ENCODE data around the gene TULP4. TPM values are rescaled to one million over a fixed set of nuclear protein-coding genes. Genes with fewer than 3 reads are reported as not detected.
A peak's percentile ranks its signal among the peaks of the same experiment; 100 is the strongest.

The TULP4 gene
- total and polyA plus RNA-seq, 2 donors, result 5.9 to 57.1 TPM

DNA sequence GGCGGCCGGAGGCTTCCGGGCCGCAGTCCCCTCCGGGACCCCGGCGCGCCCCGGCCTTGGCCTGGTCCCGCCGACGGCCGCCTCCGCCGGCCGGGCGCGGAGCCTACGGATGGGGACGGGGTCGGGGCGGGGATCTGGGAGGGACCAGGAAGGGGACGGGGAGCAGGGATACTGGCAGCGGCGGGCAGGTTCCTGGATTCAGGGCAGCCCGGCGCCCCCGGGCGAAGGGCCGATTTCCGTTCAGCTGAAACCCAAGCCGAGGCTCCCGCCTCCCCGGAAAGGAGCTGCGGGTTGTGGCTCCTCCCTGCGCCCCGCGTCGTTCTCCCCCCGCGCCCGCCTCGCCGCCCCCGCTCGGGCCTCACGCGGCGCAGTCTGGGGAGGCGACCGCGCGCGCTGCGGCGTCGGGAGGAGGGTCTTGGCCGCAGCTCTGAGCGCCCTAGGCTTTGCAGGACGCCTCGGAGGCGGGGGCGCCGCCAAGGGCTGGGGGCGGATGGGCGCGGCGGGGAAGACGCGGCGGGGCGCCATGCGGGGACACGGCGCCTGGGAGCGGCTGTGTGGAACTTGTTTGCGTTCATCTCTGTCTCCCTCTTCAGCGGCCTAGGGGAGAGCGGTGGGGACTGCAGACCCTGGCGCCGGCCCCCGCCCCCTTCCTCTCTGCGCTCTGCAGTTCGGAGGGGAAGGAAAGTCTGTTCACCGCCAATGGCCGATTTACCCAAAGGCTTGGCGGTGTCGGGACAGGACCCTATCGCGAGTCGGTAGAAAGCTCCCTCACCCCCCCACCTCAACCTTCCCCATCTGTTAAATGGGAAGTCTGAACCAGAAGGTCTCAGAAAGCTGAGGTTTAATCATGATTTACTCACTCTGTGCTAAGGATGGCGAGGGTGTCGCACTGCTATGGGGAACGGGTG lies 224.9 kb downstream of the TULP4 start:
- Histone ChIP-seq H3K27me3 (ENCODE audit: control insufficient read depth in 2 of 2, insufficient read depth in 1 of 2, low read length in 1 of 2) (peaks cover 44 to 71% of the 10 kb centered on the region in 2 donors), H3K27ac (ENCODE audit: low read depth in 1 of 2, low read length in 1 of 2) (no peak overlapping the region), H3K36me3 (ENCODE audit: control insufficient read depth in 2 of 2, insufficient read depth in 2 of 2, low read length in 1 of 2) (no peaks in the 10 kb centered on the region), H3K9me3 (ENCODE audit: control insufficient read depth in 2 of 2, insufficient read depth in 1 of 2, low read length in 1 of 2) (peaks cover 0 to 3% of the 10 kb centered on the region in 2 donors), H3K4me3 (ENCODE audit: low read length in 2 of 2) (peak overlapping the region in 1 of 2 donors; percentile 29), H3K4me1 (ENCODE audit: control insufficient read depth in 2 of 2, insufficient read depth in 2 of 2, low read length in 2 of 2) (peaks cover 5 to 11% of the 10 kb centered on the region in 2 donors)
- WGBS, result 4% methylated on average over 94 of the region's 94 CpGs
- no peak for DNase-seq (ENCODE audit: low read depth in 6 of 9, low spot score in 9 of 9)

GRCh38 chr6:158538741-158539140 lies 226.5 kb downstream of the TULP4 start:
- peaks cover 5 to 11% of the 10 kb centered on the region in 2 donors for H3K4me1 ChIP-seq (ENCODE audit: control insufficient read depth in 2 of 2, insufficient read depth in 2 of 2, low read length in 2 of 2)
- 62% methylated on average over 2 of the region's 2 CpGs for WGBS
- no peak overlapping the region for H3K4me3 ChIP-seq (ENCODE audit: low read length in 2 of 2)
- no peaks in the 10 kb centered on the region for H3K36me3 ChIP-seq (ENCODE audit: control insufficient read depth in 2 of 2, insufficient read depth in 2 of 2, low read length in 1 of 2)
- no peak for DNase-seq (ENCODE audit: low read depth in 6 of 9, low spot score in 9 of 9)
- no peak overlapping the region for H3K27ac ChIP-seq (ENCODE audit: low read depth in 1 of 2, low read length in 1 of 2)
- H3K27me3 ChIP-seq (ENCODE audit: control insufficient read depth in 2 of 2, insufficient read depth in 1 of 2, low read length in 1 of 2), result peaks cover 44 to 71% of the 10 kb centered on the region in 2 donors
- H3K9me3 ChIP-seq (ENCODE audit: control insufficient read depth in 2 of 2, insufficient read depth in 1 of 2, low read length in 1 of 2), result peaks cover 0 to 3% of the 10 kb centered on the region in 2 donors

GRCh38 chr6:158539413-158539812 lies 227.1 kb downstream of the TULP4 start:
- no peak for DNase-seq (ENCODE audit: low read depth in 6 of 9, low spot score in 9 of 9)
- Histone ChIP-seq H3K27ac (ENCODE audit: low read depth in 1 of 2, low read length in 1 of 2) (no peak overlapping the region), H3K9me3 (ENCODE audit: control insufficient read depth in 2 of 2, insufficient read depth in 1 of 2, low read length in 1 of 2) (peaks cover 0 to 3% of the 10 kb centered on the region in 2 donors), H3K27me3 (ENCODE audit: control insufficient read depth in 2 of 2, insufficient read depth in 1 of 2, low read length in 1 of 2) (peaks cover 44 to 68% of the 10 kb centered on the region in 2 donors), H3K4me3 (ENCODE audit: low read length in 2 of 2) (no peak overlapping the region), H3K36me3 (ENCODE audit: control insufficient read depth in 2 of 2, insufficient read depth in 2 of 2, low read length in 1 of 2) (no peaks in the 10 kb centered on the region), H3K4me1 (ENCODE audit: control insufficient read depth in 2 of 2, insufficient read depth in 2 of 2, low read length in 2 of 2) (peaks cover 5 to 11% of the 10 kb centered on the region in 2 donors)
- WGBS, result 76% methylated on average over 7 of the region's 7 CpGs

GRCh38 chr6:158539881-158540280 lies 227.6 kb downstream of the TULP4 start:
- Histone ChIP-seq H3K4me3 (ENCODE audit: low read length in 2 of 2) (no peak overlapping the region), H3K36me3 (ENCODE audit: control insufficient read depth in 2 of 2, insufficient read depth in 2 of 2, low read length in 1 of 2) (no peaks in the 10 kb centered on the region), H3K27ac (ENCODE audit: low read depth in 1 of 2, low read length in 1 of 2) (no peak overlapping the region), H3K4me1 (ENCODE audit: control insufficient read depth in 2 of 2, insufficient read depth in 2 of 2, low read length in 2 of 2) (peaks cover 5 to 11% of the 10 kb centered on the region in 2 donors), H3K27me3 (ENCODE audit: control insufficient read depth in 2 of 2, insufficient read depth in 1 of 2, low read length in 1 of 2) (peaks cover 44 to 64% of the 10 kb centered on the region in 2 donors), H3K9me3 (ENCODE audit: control insufficient read depth in 2 of 2, insufficient read depth in 1 of 2, low read length in 1 of 2) (peaks cover 0 to 3% of the 10 kb centered on the region in 2 donors)
- no peak for DNase-seq (ENCODE audit: low read depth in 6 of 9, low spot score in 9 of 9)
- 97% methylated on average over 6 of the region's 6 CpGs for WGBS

DNA sequence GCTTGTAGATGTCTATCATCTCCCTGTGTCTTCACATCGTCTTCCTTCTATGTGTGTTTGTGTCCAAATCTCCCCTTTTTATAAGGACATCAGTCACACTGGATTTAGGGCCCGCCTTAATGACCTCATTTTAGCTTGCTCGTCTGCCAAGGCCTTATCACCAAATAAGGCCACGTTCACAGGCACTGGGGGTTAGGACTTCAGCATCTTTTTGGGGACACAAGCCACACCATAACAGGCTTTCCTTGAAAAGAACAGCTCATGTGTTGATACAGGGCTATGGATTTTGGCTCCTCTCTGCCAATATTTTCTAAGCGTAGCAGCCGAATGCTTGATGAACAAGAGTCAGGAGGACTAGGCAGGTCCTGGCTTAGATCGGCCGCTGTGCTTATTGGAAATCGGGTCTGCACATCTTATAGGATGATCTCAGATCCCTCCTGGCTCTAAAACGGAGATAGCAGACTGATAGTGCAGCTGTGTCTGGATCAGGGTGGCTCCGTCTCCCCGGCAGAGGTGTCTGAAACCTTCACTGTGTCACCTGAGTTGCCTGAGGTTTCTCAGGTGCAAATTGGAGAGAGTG lies 231.4 kb downstream of the TULP4 start:
- H3K27ac ChIP-seq (ENCODE audit: low read depth in 1 of 2, low read length in 1 of 2), result no peak overlapping the region
- peaks cover 12 to 32% of the 10 kb centered on the region in 2 donors for H3K27me3 ChIP-seq (ENCODE audit: control insufficient read depth in 2 of 2, insufficient read depth in 1 of 2, low read length in 1 of 2)
- H3K4me1 ChIP-seq (ENCODE audit: control insufficient read depth in 2 of 2, insufficient read depth in 2 of 2, low read length in 2 of 2), result no peaks in the 10 kb centered on the region
- peaks cover 0 to 3% of the 10 kb centered on the region in 2 donors for H3K9me3 ChIP-seq (ENCODE audit: control insufficient read depth in 2 of 2, insufficient read depth in 1 of 2, low read length in 1 of 2)
- no peak for DNase-seq (ENCODE audit: low read depth in 6 of 9, low spot score in 9 of 9)
- no peaks in the 10 kb centered on the region for H3K36me3 ChIP-seq (ENCODE audit: control insufficient read depth in 2 of 2, insufficient read depth in 2 of 2, low read length in 1 of 2)
- WGBS, result 96% methylated on average over 12 of the region's 12 CpGs
- no peak overlapping the region for H3K4me3 ChIP-seq (ENCODE audit: low read length in 2 of 2)

DNA sequence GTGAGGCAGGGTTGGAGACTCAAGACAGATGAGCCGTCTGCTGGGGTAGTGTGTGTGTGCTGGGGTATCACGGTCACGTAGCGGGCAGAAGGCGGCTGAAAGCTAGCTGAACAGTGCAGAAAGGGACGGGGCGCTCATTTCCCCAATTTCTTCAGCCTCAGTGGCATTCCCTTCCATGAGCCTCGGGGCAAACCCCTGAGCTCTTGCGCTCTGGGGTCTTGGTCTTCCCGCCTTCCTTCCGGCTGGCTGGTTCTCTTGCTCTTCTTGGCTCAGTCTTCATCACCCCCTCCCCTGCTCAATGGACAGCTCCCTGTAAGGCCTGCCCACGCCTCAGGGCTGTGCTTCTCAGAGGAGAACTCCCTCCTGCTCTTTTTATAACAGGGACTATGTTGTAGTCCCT lies 232.2 kb downstream of the TULP4 start:
- no peaks in the 10 kb centered on the region for H3K4me1 ChIP-seq (ENCODE audit: control insufficient read depth in 2 of 2, insufficient read depth in 2 of 2, low read length in 2 of 2)
- no peak overlapping the region for H3K27ac ChIP-seq (ENCODE audit: low read depth in 1 of 2, low read length in 1 of 2)
- H3K36me3 ChIP-seq (ENCODE audit: control insufficient read depth in 2 of 2, insufficient read depth in 2 of 2, low read length in 1 of 2), result no peaks in the 10 kb centered on the region
- no peak overlapping the region for H3K4me3 ChIP-seq (ENCODE audit: low read length in 2 of 2)
- DNase-seq (ENCODE audit: low read depth in 6 of 9, low spot score in 9 of 9), result no peak
- 91% methylated on average over 12 of the region's 12 CpGs for WGBS
- H3K27me3 ChIP-seq (ENCODE audit: control insufficient read depth in 2 of 2, insufficient read depth in 1 of 2, low read length in 1 of 2), result peaks cover 5 to 25% of the 10 kb centered on the region in 2 donors
- peaks cover 0 to 3% of the 10 kb centered on the region in 2 donors for H3K9me3 ChIP-seq (ENCODE audit: control insufficient read depth in 2 of 2, insufficient read depth in 1 of 2, low read length in 1 of 2)

DNA sequence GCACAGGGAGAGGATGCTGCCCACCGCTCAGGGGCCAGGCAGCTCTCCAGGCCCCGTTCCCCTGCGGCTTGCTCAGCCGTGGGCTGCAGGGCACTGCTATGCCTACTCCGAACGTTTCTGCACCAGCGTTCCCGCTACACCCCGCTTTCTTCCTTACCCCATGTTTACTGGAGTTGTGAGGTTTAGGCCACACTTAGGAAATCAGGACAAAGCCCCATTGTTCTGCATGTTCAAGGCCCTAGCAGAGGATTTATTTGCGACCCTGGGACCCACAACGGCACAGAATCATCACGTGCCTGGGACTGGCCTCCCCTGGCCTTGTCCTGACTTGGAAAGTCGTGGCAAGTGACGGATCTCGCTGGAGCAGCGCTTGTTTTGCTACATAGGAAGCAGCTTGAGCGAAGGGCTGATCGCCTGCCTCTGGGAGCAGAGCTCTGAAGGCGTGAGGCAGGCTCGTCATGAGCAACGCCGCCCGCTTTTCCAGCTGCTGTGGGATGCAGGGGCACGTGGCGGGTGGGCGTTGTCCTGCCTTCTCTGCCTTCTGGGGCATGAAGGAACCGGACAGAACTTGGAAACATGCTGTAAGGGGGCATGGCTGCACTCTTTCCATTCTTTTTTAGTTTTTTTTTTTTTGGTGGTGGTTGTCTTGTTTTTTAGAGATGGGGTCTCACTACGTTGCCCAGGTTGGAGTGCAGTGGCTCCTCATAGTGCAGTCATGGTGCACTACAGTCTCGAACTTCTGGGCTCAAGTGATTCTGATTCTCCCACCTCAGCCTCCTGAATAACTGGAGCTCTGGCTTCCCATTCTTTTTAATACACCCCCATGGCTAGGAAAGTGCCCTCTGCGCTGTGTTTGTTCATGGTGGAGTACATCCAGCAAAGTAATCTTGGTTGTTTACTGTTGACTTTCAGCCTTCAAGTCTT lies 233.0 kb downstream of the TULP4 start:
- WGBS, result 90% methylated on average over 30 of the region's 30 CpGs
- Histone ChIP-seq H3K9me3 (ENCODE audit: control insufficient read depth in 2 of 2, insufficient read depth in 1 of 2, low read length in 1 of 2) (peaks cover 0 to 3% of the 10 kb centered on the region in 2 donors), H3K27me3 (ENCODE audit: control insufficient read depth in 2 of 2, insufficient read depth in 1 of 2, low read length in 1 of 2) (peaks cover 0 to 16% of the 10 kb centered on the region in 2 donors), H3K27ac (ENCODE audit: low read depth in 1 of 2, low read length in 1 of 2) (no peak overlapping the region), H3K36me3 (ENCODE audit: control insufficient read depth in 2 of 2, insufficient read depth in 2 of 2, low read length in 1 of 2) (no peaks in the 10 kb centered on the region), H3K4me3 (ENCODE audit: low read length in 2 of 2) (no peak overlapping the region), H3K4me1 (ENCODE audit: control insufficient read depth in 2 of 2, insufficient read depth in 2 of 2, low read length in 2 of 2) (no peaks in the 10 kb centered on the region)
- no peak for DNase-seq (ENCODE audit: low read depth in 6 of 9, low spot score in 9 of 9)

- H3K9me3 ChIP-seq (ENCODE audit: control insufficient read depth in 2 of 2, insufficient read depth in 1 of 2, low read length in 1 of 2), result no peaks in the 10 kb centered on the region
- no peaks in the 10 kb centered on the region for H3K36me3 ChIP-seq (ENCODE audit: control insufficient read depth in 2 of 2, insufficient read depth in 2 of 2, low read length in 1 of 2)
- peaks cover 0 to 6% of the 10 kb centered on the region in 2 donors for H3K27me3 ChIP-seq (ENCODE audit: control insufficient read depth in 2 of 2, insufficient read depth in 1 of 2, low read length in 1 of 2)
- DNase-seq (ENCODE audit: low read depth in 6 of 9, low spot score in 9 of 9), result no peak
- H3K4me1 ChIP-seq (ENCODE audit: control insufficient read depth in 2 of 2, insufficient read depth in 2 of 2, low read length in 2 of 2), result no peaks in the 10 kb centered on the region
- H3K27ac ChIP-seq (ENCODE audit: low read depth in 1 of 2, low read length in 1 of 2), result no peak overlapping the region
- H3K4me3 ChIP-seq (ENCODE audit: low read length in 2 of 2), result no peak overlapping the region
- WGBS, result 96% methylated on average over 9 of the region's 9 CpGs
Measured at GRCh38 chr6:158548418-158549161, 236.3 kb downstream of the TULP4 start.

Measured in thymus (tissue), 11 donors.